HL-60 (cell line): Measurements from ENCODE around the gene RNF112.

Source experiments
- POLR2AphosphoS5 ChIP-seq: IDR thresholded peaks from 2 replicates; pipeline ENCODE4 v1.6.1; 2012; ENCODE audit warnings: low read depth
- TF ChIP-seq, protein P1 (sequence below): IDR thresholded peaks from one replicate; pipeline ENCODE4 v1.5.1; 2011; ENCODE audit warnings: low read length, control low read depth, inconsistent platforms; ENCODE audit not compliant: insufficient read depth

DNA sequence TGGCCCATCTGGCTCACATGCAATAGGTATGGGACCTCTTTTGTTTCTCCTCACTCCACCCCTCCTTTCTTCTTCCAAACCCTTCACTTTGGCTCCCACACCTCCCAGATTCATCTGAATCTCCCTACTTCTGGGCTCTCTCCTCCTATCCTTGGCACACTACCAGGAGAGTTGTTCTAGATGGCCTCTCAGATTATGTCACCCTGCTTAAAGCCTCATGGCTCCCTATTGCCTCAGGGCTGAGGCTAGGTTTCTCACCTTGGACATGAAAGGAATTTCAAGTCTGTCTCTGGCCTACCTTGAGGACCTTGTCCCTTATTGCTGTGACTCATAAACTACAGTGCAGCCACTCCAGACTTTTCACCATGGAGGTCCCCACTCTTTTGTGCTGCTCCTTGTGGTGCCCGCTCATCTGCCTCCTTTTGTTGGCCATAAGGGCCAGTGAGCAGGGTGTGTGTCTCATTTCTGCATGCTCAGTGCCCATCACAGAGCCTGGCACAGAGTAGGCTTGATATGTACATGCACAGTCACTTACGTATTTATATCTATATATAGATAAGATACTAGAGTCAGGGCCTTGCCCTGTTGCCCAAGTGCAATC, 23.0 kb upstream of the RNF112 start:
- TF ChIP-seq, protein P1, sequence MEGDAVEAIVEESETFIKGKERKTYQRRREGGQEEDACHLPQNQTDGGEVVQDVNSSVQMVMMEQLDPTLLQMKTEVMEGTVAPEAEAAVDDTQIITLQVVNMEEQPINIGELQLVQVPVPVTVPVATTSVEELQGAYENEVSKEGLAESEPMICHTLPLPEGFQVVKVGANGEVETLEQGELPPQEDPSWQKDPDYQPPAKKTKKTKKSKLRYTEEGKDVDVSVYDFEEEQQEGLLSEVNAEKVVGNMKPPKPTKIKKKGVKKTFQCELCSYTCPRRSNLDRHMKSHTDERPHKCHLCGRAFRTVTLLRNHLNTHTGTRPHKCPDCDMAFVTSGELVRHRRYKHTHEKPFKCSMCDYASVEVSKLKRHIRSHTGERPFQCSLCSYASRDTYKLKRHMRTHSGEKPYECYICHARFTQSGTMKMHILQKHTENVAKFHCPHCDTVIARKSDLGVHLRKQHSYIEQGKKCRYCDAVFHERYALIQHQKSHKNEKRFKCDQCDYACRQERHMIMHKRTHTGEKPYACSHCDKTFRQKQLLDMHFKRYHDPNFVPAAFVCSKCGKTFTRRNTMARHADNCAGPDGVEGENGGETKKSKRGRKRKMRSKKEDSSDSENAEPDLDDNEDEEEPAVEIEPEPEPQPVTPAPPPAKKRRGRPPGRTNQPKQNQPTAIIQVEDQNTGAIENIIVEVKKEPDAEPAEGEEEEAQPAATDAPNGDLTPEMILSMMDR: no peak
- no peak for TF ChIP-seq POLR2AphosphoS5
